B cell (primary cell): ENCODE measurements around the gene TMEM147. TPM values are rescaled to one million over a fixed set of nuclear protein-coding genes. Genes with fewer than 3 reads are reported as not detected.

Experiments
- ATAC-seq: fragments of 200-7000 bp; cut with Tn5 transposase; one replicate; pipeline ENCODE4 v1.10.0; 2021; ENCODE audit warnings: low read depth, mild to moderate bottlenecking, moderate number of reproducible peaks, moderate library complexity
- CTCF ChIA-PET: fragments of 350-600 bp; sonication (Branson Sonifier 250); formaldehyde crosslinking; loops from one replicate; lab custom pipeline; 2021; ENCODE audit warnings: antibody characterized with exemption, inconsistent platforms; lab: Charles Lee
- POLR2A ChIA-PET: fragments of 350-600 bp; sonication (Branson Sonifier 250); formaldehyde crosslinking; loops from one replicate; lab custom pipeline; 2021; ENCODE audit warnings: antibody characterized with exemption; lab: Charles Lee
- DNase-seq: peaks from one replicate; pipeline ENCODE4 v3.0.0; 2013
- H2AFZ ChIP-seq: 2 replicates; pipeline ENCODE4 v1.6.1; 2012; ENCODE audit warnings: mild to moderate bottlenecking, low read depth, low read length; ENCODE audit not compliant: insufficient read depth, poor library complexity, severe bottlenecking
- H3K27ac ChIP-seq, 2 donors: 1 replicate in 1 of 2; 2 replicates in 1 of 2; pipeline ENCODE4 v1.5.1; 2012 to 2013; ENCODE audit warnings: low read length in 2 of 2, mild to moderate bottlenecking in 2 of 2, moderate library complexity in 1 of 2
- H3K27me3 ChIP-seq, 4 experiments: fragments of 200-600 bp in 1 of 4; sonication (generic) in 1 of 4; replicated peaks in 1 of 4; 1 replicate in 2 of 4; 2 replicates in 2 of 4; pipeline versions ENCODE4 v1.6.1 to v1.7.0; 2013 to 2016; ENCODE audit warnings: low read length in 3 of 4, mild to moderate bottlenecking in 2 of 4, mixed read lengths in 1 of 4, moderate library complexity in 1 of 4; ENCODE audit not compliant: insufficient read depth in 4 of 4, control insufficient read depth in 3 of 4; ENCODE audit errors: control extremely low read depth in 1 of 4
- H3K36me3 ChIP-seq, 2 experiments: replicated peaks in 1 of 2; 1 replicate in 1 of 2; 2 replicates in 1 of 2; pipeline versions ENCODE4 v1.6.1 to v1.7.1; 2013; ENCODE audit warnings: low read length in 1 of 2; ENCODE audit not compliant: insufficient read depth in 2 of 2, control insufficient read depth in 1 of 2; ENCODE audit errors: control extremely low read depth in 1 of 2, extremely low read depth in 1 of 2
- H3K4me1 ChIP-seq, 2 donors: fragments of 200-600 bp in 1 of 2; sonication (generic) in 1 of 2; 1 replicate in 1 of 2; 2 replicates in 1 of 2; pipeline versions ENCODE4 v1.5.1 to v1.6.1; 2013 to 2017; ENCODE audit warnings: low read length in 2 of 2; ENCODE audit not compliant: control insufficient read depth in 2 of 2, insufficient read depth in 2 of 2
- H3K4me2 ChIP-seq: replicated peaks from 2 replicates; pipeline ENCODE3; 2012; ENCODE audit warnings: mild to moderate bottlenecking, low read depth, low read length; ENCODE audit not compliant: poor library complexity, severe bottlenecking
- H3K4me3 ChIP-seq, 5 experiments: fragments of 200-600 bp in 1 of 5; sonication (generic) in 1 of 5; 1 replicate in 3 of 5; 2 replicates in 2 of 5; pipeline versions ENCODE4 v1.5.1 to v1.7.0; 2011 to 2016; ENCODE audit warnings: low read length in 4 of 5, mild to moderate bottlenecking in 4 of 5, low read depth in 2 of 5, control low read depth in 1 of 5, moderate library complexity in 1 of 5; ENCODE audit not compliant: insufficient read depth in 1 of 5; ENCODE audit errors: control extremely low read depth in 1 of 5, extremely low read depth in 1 of 5
- H3K79me2 ChIP-seq: fragments of 200-600 bp; sonication (generic); one replicate; pipeline ENCODE4 v1.6.0; 2016; ENCODE audit warnings: low read length; ENCODE audit not compliant: control insufficient read depth, insufficient read depth
- H3K9ac ChIP-seq: fragments of 200-600 bp; sonication (generic); 2 replicates; pipeline ENCODE4 v1.6.1; 2017; ENCODE audit warnings: mild to moderate bottlenecking, low read length, moderate library complexity
- H3K9me3 ChIP-seq, 3 donors: one replicate each; pipeline versions ENCODE4 v1.6.1 to v1.7.1; 2013; ENCODE audit warnings: low read length in 2 of 3; ENCODE audit not compliant: control insufficient read depth in 2 of 3, insufficient read depth in 1 of 3; ENCODE audit errors: control extremely low read depth in 1 of 3
- H4K20me1 ChIP-seq: 2 replicates; pipeline ENCODE4 v1.6.0; 2012; ENCODE audit warnings: mild to moderate bottlenecking, low read length; ENCODE audit not compliant: insufficient read depth, control insufficient read depth, poor library complexity, severe bottlenecking
- H3K27ac Mint-ChIP-seq: one replicate; pipeline ENCODE4 v1.8.0; 2021; ENCODE audit warnings: mixed read lengths
- H3K27me3 Mint-ChIP-seq: one replicate; pipeline ENCODE4 v1.8.0; 2021; ENCODE audit warnings: mixed read lengths
- H3K4me1 Mint-ChIP-seq: one replicate; pipeline ENCODE4 v1.8.0; 2021; ENCODE audit warnings: mixed read lengths
- H3K4me3 Mint-ChIP-seq: one replicate; pipeline ENCODE4 v1.8.0; 2021; ENCODE audit warnings: mixed read lengths
- H3K9me3 Mint-ChIP-seq: one replicate; pipeline ENCODE4 v1.8.0; 2022; ENCODE audit warnings: mixed read lengths; ENCODE audit not compliant: insufficient read depth
- CTCF ChIP-seq: fragments of 200-600 bp; IDR thresholded peaks from one replicate; pipeline ENCODE4 v1.8.0; 2022; ENCODE audit warnings: antibody characterized with exemption, mild to moderate bottlenecking
- EZH2 ChIP-seq: IDR thresholded peaks from 2 replicates; pipeline ENCODE4 v1.6.1; 2012; ENCODE audit warnings: borderline replicate concordance, low read depth, mild to moderate bottlenecking, moderate library complexity, low read length; ENCODE audit not compliant: insufficient read depth, poor library complexity, severe bottlenecking
- WGBS: methylation state at CpG from one replicate; pipeline ENCODE4 v1.1.5; 2013; ENCODE audit warnings: missing lambda C conversion rate; ENCODE audit not compliant: insufficient coverage; 5-methylcytosine and 5-hydroxymethylcytosine counted together
- intact Hi-C: fragments of 100-400 bp; cut with micrococcal nuclease; formaldehyde crosslinking; loops from one replicate; pipeline ENCODE4 v1.10.0; 2022
- polyA plus RNA-seq: library from polyadenylated mRNA; depleted of rRNA; stranded (reverse); fragments of >200 nt; gene quantifications from 2 replicates; pipeline ENCODE4 v1.2.3, GENCODE V29; 2012
- total RNA-seq, 2 donors: library from RNA; stranded (reverse); fragments of 120-200 nt in 1 of 2; gene quantifications; 1 replicate in 1 of 2; 2 replicates in 1 of 2; pipeline versions ENCODE4 v1.2.3 to v1.2.4, GENCODE V29; 2013 to 2022

The TMEM147 gene
- total and polyA plus RNA-seq, 2 donors (not counting 1 experiment from before 2014, with no cell fraction given) = 39.8 to 68.9 TPM

DNA sequence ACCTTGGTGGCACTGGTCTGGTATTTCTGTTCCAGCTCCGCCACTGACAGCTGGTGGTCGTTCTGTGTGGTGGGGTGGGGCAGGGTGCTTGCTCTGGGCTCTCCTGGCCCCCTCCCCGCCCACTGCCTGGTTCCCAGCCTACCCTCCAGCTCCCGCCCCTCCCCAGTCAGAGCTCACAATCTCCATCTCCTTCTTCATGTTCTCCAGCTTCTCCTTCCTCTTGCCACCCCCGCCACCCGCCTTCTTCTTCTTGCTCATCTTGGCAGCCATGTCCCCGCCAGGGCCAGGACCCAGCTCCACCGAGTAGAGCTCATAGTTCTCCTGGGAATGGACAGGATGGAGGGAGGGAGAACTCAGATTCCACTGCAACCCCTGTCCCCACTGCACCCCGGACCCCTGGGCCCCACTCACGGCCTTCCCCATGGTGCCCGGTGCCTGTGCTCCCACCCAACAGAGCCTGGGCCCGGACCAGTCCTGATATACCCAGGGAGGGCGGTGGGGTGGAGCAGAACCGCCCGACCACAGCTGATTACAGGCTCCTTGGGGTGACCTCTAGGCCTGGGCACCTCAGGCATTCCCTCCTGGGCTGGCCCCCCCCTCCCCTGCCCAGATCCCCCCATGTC lies 17.9 kb downstream of the TMEM147 start, which contains the start of gene ATP4A:
ATP4A (minus strand) TSS at position 452 of the 623 bp plus-strand sequence; CDS start at position 423, 29 bp downstream.
- Mint-ChIP-seq H3K4me1 (peaks cover 17% of the 10 kb centered on the region), H3K27me3 (peaks cover 48% of the 10 kb centered on the region), H3K9me3 (no peaks in the 10 kb centered on the region), H3K4me3 (no peak within 1 kb of the TSS), H3K27ac (no peak within 1 kb of the TSS)
- Histone ChIP-seq H3K4me1 (peaks cover 14 to 15% of the 10 kb centered on the region in 2 donors), H3K79me2 (no peaks in the 10 kb centered on the region), H3K9me3 (peaks cover 0 to 8% (median 0%) of the 10 kb centered on the region in 3 donors), H4K20me1 (no peaks in the 10 kb centered on the region), H2AFZ (no peak within 1 kb of the TSS), H3K4me3 (no peak within 1 kb of the TSS), H3K27me3 (peaks cover 0 to 33% (median 8%) of the 10 kb centered on the region in 4 experiments), H3K27ac (no peak within 1 kb of the TSS), H3K9ac (no peak within 1 kb of the TSS), H3K36me3 (no peaks in the 10 kb centered on the region), H3K4me2 (no peak within 1 kb of the TSS)
- POLR2A ChIA-PET = no interaction called here
- intact Hi-C loops = no loop called here
- DNase-seq (no peak), ATAC-seq (no peak)
- CTCF ChIA-PET = no interaction called here
- WGBS = 74% methylated on average over 6 of the region's 15 CpGs
- TF ChIP-seq EZH2 (no peak), CTCF (no peak)
